ENCODE results near the gene PLOD2. TPM values are rescaled to one million over a fixed set of nuclear protein-coding genes. Genes with fewer than 3 reads are reported as not detected.
"Not testable (repeated sequence)": the region's sequence is repeated elsewhere in the genome, so short reads cannot be mapped to it uniquely, and the experiment has no call there.

The PLOD2 gene
- total RNA-seq, 2 experiments from 2014 or later = 0.40 TPM; not detected in 1

DNA sequence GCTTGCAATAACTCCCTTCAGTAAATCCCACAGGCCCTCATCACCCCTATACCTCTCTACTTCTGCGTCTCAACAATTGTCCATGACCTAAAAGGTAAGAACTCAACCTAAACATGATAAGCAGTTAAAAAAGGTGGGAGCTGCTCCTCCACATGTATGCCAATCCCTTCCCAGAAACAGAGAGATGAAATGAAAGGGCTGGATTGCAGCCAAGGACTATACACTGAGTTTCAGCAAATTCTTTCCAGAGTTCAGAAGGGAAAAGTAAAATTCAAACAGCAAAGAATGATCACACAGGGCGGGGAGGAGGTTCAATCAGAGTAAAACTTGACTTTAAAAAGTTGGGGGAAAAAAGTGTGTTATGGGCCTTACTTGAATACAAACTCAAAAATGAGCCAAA, 27.5 kb downstream of the PLOD2 start:
- H3K9me3 Mint-ChIP-seq (ENCODE audit: insufficient read depth) = no peaks in the 10 kb centered on the region
- no peak overlapping the region for H3K4me3 Mint-ChIP-seq
- no peak for ATAC-seq
- no peak overlapping the region for H3K27ac Mint-ChIP-seq
- no peaks in the 10 kb centered on the region for H3K4me1 Mint-ChIP-seq (ENCODE audit: low read depth)
- CTCF ChIA-PET = no interaction called here
- POLR2A ChIA-PET = no interaction called here
- H3K27me3 Mint-ChIP-seq (ENCODE audit: low read depth) = no peaks in the 10 kb centered on the region
- DNase-seq = no peak
- no peaks in the 10 kb centered on the region for H3K36me3 Mint-ChIP-seq (ENCODE audit: low read depth)

DNA sequence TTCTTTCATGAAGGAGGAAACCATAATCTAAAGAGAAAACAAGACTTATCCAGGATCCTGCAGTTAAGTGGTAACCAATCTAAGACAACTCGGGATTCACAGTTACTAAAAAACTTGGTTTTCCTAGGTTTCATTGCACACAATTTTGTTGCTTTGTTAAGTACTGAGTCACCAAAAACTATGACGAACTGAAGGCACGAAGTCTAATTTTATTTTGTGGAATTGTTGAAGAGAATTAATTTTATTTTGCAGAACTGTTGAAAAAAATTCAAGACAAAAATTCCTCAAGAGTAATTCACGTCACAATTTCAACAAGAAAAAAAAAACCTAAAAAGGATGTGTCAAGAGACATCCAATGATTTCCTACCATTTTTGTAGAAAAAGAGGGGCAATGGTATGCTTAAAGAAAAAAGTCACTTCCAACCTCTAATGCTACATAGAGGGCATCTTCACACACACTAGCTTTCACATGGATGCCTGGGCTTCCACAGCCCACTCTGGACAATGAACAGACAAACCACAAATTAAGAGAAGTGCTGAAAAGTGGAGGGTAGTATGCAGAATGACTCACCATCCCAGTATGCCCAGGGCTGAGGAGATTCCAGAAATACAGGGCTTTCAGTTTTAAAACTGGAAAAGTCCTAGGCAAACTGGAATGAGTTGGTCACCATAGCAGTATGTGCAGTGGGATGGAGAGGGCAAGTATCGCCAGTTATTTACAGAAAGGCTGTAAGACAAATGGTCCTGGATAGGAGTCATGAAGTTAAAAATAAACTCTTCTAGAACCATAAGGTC, 29.2 kb downstream of the PLOD2 start:
- ChIA-PET CTCF (no interaction called here), POLR2A (interaction anchor here (0.6 kb wide), 1 partner anchor 1905 kb away, joined by 3 read pairs; no protein-coding TSS in a partner anchor)
- Mint-ChIP-seq H3K4me3 (no peak overlapping the region), H3K27me3 (ENCODE audit: low read depth) (no peaks in the 10 kb centered on the region), H3K9me3 (ENCODE audit: insufficient read depth) (no peaks in the 10 kb centered on the region), H3K4me1 (ENCODE audit: low read depth) (no peaks in the 10 kb centered on the region), H3K27ac (no peak overlapping the region), H3K36me3 (ENCODE audit: low read depth) (no peaks in the 10 kb centered on the region)
- no peak for DNase-seq
- ATAC-seq = no peak

DNA sequence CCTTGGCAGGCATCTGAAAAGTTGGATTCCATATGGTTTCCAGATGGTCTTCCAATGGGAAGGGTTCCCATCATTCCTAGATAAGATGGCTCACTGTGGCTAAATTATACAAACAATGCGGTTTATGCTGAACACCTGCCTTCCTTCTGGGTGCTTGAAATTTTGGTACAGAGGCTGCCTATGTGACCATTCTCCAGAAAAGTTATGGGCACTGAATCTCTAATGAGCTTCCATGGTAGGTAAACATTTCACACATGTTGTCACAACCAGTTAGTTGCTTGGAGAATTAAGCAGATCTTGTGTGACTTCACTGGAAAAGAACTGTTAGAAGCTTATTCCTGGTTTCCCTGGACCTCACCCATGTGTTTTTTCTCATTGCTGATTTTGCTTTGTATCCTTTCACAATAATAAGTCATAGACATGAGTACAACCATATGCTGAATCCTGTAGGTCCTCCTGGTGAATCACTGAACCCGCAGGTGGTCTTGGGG, 30.1 kb downstream of the PLOD2 start:
- ChIA-PET CTCF (no interaction called here), POLR2A (no interaction called here)
- Mint-ChIP-seq H3K27ac (no peak overlapping the region), H3K4me3 (no peak overlapping the region), H3K36me3 (ENCODE audit: low read depth) (no peaks in the 10 kb centered on the region), H3K9me3 (ENCODE audit: insufficient read depth) (no peaks in the 10 kb centered on the region), H3K27me3 (ENCODE audit: low read depth) (no peaks in the 10 kb centered on the region), H3K4me1 (ENCODE audit: low read depth) (no peaks in the 10 kb centered on the region)
- ATAC-seq (no peak), DNase-seq (no peak)

DNA sequence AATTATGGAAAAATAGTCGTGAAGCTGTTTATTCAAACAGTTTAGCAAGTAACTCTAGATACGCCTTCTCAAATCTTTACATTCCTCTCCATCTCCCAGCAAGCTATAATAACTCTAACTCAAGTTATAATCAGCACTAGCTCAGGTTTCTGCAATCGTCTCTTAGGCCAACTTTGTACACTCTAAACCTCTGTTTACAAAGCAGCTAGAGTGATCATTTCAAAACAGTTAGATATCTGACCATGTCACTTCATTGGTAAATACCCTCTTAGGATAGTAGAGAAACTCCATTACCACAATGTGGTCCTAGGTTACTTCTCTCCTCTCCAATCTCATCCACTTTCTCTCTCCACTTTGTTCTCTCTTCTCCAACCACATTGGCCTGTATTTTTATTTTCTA, 31.2 kb downstream of the PLOD2 start:
- Mint-ChIP-seq H3K27me3 (ENCODE audit: low read depth) (no peaks in the 10 kb centered on the region), H3K36me3 (ENCODE audit: low read depth) (no peaks in the 10 kb centered on the region), H3K9me3 (ENCODE audit: insufficient read depth) (no peaks in the 10 kb centered on the region), H3K4me1 (ENCODE audit: low read depth) (no peaks in the 10 kb centered on the region), H3K27ac (no peak overlapping the region), H3K4me3 (no peak overlapping the region)
- ChIA-PET POLR2A (no interaction called here), CTCF (no interaction called here)
- no peak for DNase-seq
- ATAC-seq = no peak

DNA sequence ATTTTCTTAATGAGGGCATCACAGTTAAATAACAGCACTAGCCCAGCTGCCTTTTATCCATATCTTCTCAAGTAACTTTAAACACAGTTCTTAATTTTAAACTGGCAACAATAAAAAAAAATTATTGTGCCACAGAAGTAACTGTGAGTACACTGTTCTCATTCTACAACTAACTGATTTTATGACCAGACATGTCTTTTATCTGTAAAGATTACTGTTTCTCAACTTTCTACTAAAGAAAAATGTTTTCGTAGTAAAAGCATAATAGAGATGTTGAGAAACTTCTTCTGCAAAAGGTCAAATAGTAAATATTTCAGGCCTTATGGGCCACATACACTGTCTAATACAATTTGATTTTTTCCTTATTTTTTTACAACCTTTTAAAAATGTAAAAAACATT, 32.0 kb downstream of the PLOD2 start:
- Mint-ChIP-seq H3K9me3 (ENCODE audit: insufficient read depth) (no peaks in the 10 kb centered on the region), H3K4me1 (ENCODE audit: low read depth) (no peaks in the 10 kb centered on the region), H3K27ac (no peak overlapping the region), H3K27me3 (ENCODE audit: low read depth) (no peaks in the 10 kb centered on the region), H3K36me3 (ENCODE audit: low read depth) (no peaks in the 10 kb centered on the region), H3K4me3 (no peak overlapping the region)
- no peak for DNase-seq
- ATAC-seq = no peak
- ChIA-PET POLR2A (no interaction called here), CTCF (no interaction called here)

DNA sequence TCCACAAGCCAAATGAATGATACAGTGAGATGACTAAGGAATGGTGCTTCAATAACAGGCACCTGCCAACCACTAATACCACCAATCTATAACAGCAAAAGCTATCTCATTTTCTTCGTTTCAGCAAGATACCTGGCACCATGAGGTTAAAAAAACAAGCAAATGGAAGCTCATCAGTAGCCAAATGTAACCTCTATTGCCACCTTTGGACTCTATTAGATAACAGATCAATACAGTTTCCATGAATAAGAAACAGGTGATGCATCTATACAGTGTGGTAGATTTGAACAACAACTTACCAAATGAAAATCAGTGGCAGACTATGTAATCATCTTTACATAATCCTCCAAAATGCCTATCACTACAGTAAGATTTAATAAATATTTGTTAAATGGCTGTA, 32.8 kb downstream of the PLOD2 start:
- no peak overlapping the region for H3K4me3 Mint-ChIP-seq
- ATAC-seq (no peak), DNase-seq (no peak)
- ChIA-PET POLR2A (no interaction called here), CTCF (no interaction called here)
- H3K27me3 Mint-ChIP-seq (ENCODE audit: low read depth) = no peaks in the 10 kb centered on the region
- H3K36me3 Mint-ChIP-seq (ENCODE audit: low read depth) = no peaks in the 10 kb centered on the region
- no peaks in the 10 kb centered on the region for H3K4me1 Mint-ChIP-seq (ENCODE audit: low read depth)
- no peak overlapping the region for H3K27ac Mint-ChIP-seq
- no peaks in the 10 kb centered on the region for H3K9me3 Mint-ChIP-seq (ENCODE audit: insufficient read depth)

DNA sequence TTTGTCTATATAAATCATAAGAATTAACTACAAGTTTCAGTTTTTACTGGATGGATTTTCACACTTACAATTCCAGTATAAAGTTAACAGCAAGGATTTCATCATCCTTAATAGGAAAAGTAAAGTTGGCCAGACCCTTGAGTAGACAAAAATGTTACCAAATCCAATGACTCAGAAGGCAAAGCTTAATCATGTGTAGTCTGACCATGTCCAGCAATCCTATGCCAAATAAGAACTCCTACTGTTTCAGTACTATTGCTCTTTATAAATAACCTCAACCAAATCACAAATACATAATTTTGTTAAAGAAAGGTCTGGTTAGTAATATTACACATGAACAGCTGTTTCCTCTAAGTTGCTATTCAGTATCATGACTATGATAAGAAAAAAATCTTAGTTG, 35.0 kb downstream of the PLOD2 start:
- DNase-seq = no peak
- Mint-ChIP-seq H3K9me3 (ENCODE audit: insufficient read depth) (no peaks in the 10 kb centered on the region), H3K4me3 (no peak overlapping the region), H3K4me1 (ENCODE audit: low read depth) (no peaks in the 10 kb centered on the region), H3K27me3 (ENCODE audit: low read depth) (no peaks in the 10 kb centered on the region), H3K27ac (no peak overlapping the region), H3K36me3 (ENCODE audit: low read depth) (no peaks in the 10 kb centered on the region)
- POLR2A ChIA-PET = no interaction called here
- CTCF ChIA-PET = no interaction called here
- ATAC-seq = no peak

DNA sequence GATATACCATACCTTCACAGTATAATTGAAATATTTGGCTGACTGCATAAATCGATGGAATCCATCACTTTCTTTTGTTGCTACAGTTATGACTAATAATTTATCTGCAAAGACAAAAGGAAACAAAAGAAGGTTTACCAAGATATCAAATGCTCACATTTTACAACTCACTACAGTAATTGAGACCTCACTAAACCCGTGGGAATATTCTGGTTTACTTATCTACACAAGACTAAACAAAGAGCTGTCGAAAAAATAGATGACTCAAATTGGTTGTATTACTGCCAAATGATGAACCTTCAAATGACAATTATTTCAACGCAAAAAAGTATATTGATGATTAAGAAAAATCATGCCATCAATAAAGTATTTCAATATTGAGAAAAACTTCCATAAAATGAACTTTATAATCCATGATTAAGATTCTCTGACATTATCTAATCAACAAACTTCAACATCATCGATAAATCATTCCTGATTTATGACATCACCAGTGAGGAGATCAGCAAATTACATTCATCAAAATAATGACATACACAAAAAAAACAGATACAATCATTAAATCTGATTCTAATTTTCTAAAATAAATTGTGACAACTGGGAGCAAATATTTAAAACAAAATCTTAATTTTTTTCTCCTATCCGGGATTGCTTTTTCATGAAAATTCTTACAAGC, 36.7 kb downstream of the PLOD2 start:
- Mint-ChIP-seq H3K27ac (no peak overlapping the region), H3K4me1 (ENCODE audit: low read depth) (no peaks in the 10 kb centered on the region), H3K27me3 (ENCODE audit: low read depth) (no peaks in the 10 kb centered on the region), H3K36me3 (ENCODE audit: low read depth) (no peaks in the 10 kb centered on the region), H3K9me3 (ENCODE audit: insufficient read depth) (no peaks in the 10 kb centered on the region), H3K4me3 (no peak overlapping the region)
- POLR2A ChIA-PET = no interaction called here
- ATAC-seq = no peak
- CTCF ChIA-PET = no interaction called here
- DNase-seq = no peak

DNA sequence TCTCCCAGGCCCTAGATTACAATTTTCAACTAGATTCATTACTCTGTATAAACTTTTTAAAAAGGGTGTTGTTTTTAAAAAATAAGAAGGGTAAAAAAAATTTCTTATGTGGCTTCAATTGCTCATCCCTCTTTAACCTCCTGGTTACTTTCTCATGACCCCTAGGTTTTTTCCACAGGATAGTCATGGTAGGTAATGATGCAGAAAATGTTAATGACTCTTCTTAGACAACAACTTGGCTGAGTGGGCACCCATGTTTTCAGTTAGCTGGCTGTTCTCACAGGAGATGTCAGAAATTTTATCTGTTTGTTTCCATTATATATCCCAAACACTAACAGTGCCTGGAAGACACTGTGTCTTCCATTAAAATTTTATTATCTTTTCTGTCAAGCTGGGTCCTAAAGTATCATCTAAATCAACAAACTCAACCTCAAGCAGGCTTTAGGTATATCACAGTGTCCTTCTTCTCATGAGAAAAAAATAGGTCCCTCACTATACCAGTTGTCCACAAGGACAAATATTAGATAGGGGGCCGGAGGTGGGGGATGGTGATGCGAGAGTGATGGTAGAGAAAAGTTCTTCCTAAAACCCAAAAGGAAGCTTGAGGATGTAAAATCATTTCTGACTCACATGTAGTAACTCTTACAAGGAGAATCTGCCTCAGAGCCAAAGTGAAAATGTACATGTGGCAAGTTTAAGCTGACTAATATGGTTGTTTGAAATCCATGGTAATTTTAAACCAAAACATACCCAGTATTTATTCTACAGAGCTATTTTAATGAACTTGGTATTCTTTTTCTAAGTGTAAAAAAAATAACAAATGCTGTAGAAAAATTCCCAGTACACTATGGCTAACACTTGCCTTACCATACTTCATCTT, 43.3 kb downstream of the PLOD2 start:
- Mint-ChIP-seq H3K9me3 (ENCODE audit: insufficient read depth) (peaks cover 29% of the 10 kb centered on the region), H3K4me1 (ENCODE audit: low read depth) (no peaks in the 10 kb centered on the region), H3K27me3 (ENCODE audit: low read depth) (no peaks in the 10 kb centered on the region), H3K27ac (no peak overlapping the region), H3K4me3 (no peak overlapping the region), H3K36me3 (ENCODE audit: low read depth) (no peaks in the 10 kb centered on the region)
- DNase-seq = no peak
- no peak for ATAC-seq
- ChIA-PET POLR2A (no interaction called here), CTCF (no interaction called here)

DNA sequence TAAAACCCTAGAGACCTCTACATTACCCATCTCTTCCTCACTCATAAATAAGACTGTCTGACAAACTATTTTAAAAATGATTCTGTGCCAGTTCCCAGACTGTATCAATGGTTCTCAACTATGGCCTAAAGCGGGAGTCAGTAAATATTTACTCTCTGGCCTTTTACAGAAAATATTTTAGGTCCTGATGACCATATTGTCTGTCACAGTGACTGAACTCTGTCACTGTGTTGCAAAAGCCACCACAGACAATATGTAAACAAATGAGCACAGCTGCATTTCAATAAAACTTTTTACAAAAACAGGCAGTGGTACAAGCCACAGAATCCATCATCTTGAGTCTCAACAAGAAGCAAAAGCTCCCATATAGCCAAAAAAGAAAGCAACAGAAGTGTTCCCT, 45.4 kb downstream of the PLOD2 start:
- H3K4me1 Mint-ChIP-seq (ENCODE audit: low read depth) = no peaks in the 10 kb centered on the region
- ChIA-PET CTCF (no interaction called here), POLR2A (no interaction called here)
- no peak overlapping the region for H3K4me3 Mint-ChIP-seq
- H3K27me3 Mint-ChIP-seq (ENCODE audit: low read depth) = no peaks in the 10 kb centered on the region
- peaks cover 29% of the 10 kb centered on the region for H3K9me3 Mint-ChIP-seq (ENCODE audit: insufficient read depth)
- no peak overlapping the region for H3K27ac Mint-ChIP-seq
- DNase-seq = no peak
- H3K36me3 Mint-ChIP-seq (ENCODE audit: low read depth) = no peaks in the 10 kb centered on the region
- ATAC-seq = no peak

DNA sequence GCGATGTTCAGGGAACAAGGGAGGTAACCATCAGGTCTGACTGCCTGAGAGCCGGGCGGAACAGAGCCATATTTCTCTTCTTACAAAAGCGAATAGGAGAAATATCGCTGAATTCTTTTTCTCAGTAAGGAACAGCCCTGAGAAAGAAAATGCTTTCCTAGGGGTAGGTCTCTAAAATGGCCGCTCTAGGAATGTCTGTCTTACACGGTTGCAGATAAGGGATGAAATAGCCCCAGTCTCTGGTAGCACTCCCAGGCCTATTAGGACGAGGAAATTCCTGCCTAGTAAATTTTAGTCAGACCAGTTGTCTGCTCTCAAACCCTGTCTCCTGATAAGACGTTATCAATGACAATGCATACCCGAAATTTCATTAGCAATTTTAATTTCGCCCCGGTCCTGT, 47.2 kb downstream of the PLOD2 start:
- ATAC-seq; H3K27ac Mint-ChIP-seq; H3K4me3 Mint-ChIP-seq; H3K4me1 Mint-ChIP-seq (ENCODE audit: low read depth); H3K36me3 Mint-ChIP-seq (ENCODE audit: low read depth); POLR2A ChIA-PET; CTCF ChIA-PET; DNase-seq; H3K27me3 Mint-ChIP-seq (ENCODE audit: low read depth): not testable (repeated sequence)
- H3K9me3 Mint-ChIP-seq (ENCODE audit: insufficient read depth) = peaks cover 29% of the 10 kb centered on the region

DNA sequence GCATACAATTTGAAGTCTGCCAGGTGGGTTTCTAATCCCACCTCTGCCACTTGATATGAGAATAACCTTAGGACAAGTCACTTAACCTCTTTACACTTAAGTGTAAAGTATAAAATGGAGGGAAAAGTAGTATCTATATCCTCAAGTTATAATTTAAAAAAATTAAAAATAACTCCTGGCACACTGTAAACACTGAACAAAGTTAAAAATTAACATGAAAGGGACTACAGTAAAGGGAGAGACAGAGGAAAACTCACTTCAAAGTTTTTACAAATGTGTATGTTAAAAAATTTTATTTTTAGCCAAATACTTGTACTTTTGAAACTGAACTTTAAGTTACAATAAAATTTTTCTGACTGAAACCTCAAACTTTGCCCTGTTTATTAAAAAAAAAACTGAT, 49.6 kb downstream of the PLOD2 start:
- Mint-ChIP-seq H3K27me3 (ENCODE audit: low read depth) (no peaks in the 10 kb centered on the region), H3K36me3 (ENCODE audit: low read depth) (no peaks in the 10 kb centered on the region), H3K27ac (no peak overlapping the region), H3K9me3 (ENCODE audit: insufficient read depth) (peaks cover 20% of the 10 kb centered on the region), H3K4me1 (ENCODE audit: low read depth) (no peaks in the 10 kb centered on the region), H3K4me3 (no peak overlapping the region)
- POLR2A ChIA-PET = no interaction called here
- CTCF ChIA-PET = no interaction called here
- DNase-seq (no peak), ATAC-seq (no peak)

All from activated CD8-positive, alpha-beta T cell treated with anti-CD3 and anti-CD28 coated beads, Interleukin-2, amount 10 ng/mL, durations not matched to agents 7 days and 5 days (primary cell).